GM21825 (cell line): Measurements from ENCODE around the gene DENND1C.

Experiments used
- ATAC-seq: cut with Tn5 transposase; IDR thresholded peaks from one replicate; pipeline ENCODE4 v1.9.1; 2021; ENCODE audit warnings: mild to moderate bottlenecking, moderate library complexity; ENCODE audit not compliant: unreplicated experiment

The DENND1C gene

DNA sequence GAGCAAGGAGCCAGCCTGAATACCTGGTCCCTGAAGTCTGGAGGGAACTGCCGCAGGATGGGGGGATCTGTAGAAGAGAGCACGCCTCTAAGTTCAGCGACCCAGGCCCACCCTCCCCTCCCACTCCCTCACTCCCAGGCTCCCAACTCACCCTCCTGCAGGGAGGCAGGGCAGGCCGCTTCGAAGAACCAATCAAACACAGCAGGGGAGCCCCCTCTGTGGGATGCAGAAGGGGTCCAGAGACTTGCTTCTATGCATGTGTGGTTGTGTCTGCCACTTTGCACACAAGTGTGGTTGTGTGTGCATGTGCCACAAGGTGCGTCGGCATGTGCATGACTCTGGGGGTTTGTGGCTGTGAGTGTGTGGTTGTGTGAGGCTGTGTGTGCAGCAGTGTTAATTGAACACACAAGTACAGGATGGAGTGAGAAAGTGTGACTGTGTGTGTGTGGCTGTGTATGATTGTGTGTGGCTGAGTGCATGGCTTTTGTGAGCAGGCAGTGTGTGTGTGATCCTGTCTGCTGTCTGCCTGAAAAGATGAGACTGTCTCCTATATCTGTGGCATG lies 1.7 kb downstream of the DENND1C start:
- ATAC-seq = no peak

DNA sequence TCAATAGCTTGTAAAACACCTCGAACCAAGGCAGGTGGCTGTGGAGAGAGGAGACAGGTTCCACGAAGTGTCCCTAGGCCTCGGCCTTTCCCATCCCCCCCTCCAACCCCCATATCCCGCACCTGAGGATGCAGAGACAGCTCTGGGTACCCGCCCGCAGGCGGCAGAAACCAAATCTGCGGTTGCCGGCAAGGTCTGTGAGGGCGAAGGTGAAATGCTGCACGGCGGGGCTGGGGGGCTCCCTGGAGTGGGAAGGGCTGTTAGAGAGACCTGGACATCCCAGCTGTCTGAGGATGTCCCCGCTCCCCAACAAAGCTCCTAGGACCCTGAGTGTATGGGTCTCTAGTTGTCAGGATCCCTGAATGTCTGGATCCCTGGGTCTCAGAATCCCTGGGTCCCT lies 2.8 kb downstream of the DENND1C start:
- no peak for ATAC-seq

DNA sequence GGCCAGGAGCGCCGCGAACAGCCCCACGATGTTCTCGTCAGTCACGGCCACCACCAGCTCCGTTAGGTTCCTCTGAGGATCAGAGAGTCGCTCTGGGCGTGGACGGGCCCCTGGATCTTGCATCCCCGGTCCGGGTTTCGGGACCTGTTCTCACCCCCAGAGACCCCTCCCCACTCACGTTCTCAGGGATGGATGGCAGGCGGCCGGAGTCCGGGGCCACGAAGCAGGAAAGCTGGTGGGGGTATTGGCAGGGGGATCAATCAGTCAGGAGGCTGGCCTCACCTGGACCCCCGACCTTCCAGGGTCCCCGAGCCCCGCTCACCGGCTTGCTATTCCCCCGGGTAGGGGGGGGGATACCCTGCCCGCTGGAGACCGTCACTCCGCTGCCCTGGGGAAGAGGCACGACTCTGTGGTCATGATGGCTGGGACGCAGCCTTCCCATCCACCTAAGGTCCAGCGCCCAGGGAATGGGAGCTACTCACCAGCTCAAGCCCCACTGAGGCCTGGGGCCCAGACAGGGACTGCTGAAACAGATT lies 4.6 kb downstream of the DENND1C start:
- no peak for ATAC-seq

DNA sequence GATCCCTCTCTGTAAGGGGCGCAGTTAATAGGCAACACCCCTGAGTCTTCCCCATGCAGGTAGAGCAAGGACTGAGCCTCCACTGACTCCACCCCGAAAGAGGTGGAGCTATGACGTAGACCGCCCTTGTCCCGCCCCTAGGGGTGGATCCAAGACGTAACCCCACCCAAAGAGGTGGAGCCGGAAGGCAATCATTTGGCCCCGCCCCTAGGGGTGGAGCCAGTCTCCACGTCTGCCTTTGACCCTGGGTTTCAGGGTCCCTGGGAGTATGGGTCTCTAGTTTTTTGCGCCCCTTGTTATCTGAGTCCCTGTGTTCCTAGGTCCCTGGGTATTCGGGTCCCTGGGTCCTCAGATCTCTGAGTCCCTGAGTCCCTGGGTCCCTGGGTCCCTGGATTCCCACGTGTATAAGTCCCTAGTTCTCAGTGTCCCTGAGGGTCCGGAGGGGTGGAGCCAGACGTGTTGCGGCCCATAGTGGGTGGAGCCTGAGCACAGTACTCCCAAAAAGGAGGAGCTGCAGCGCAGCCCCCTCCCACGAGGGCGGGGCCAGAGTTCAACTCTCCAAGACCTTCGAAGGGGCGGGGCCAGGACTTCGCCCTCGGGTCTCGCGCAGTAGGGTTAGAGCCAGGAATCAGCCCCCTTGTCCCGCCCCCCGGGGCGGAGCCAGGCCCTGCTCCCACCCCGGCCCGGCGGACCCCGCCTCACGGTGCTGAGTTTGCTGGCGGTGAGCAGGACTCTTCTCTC lies 5.3 kb downstream of the DENND1C start:
- ATAC-seq = no peak

DNA sequence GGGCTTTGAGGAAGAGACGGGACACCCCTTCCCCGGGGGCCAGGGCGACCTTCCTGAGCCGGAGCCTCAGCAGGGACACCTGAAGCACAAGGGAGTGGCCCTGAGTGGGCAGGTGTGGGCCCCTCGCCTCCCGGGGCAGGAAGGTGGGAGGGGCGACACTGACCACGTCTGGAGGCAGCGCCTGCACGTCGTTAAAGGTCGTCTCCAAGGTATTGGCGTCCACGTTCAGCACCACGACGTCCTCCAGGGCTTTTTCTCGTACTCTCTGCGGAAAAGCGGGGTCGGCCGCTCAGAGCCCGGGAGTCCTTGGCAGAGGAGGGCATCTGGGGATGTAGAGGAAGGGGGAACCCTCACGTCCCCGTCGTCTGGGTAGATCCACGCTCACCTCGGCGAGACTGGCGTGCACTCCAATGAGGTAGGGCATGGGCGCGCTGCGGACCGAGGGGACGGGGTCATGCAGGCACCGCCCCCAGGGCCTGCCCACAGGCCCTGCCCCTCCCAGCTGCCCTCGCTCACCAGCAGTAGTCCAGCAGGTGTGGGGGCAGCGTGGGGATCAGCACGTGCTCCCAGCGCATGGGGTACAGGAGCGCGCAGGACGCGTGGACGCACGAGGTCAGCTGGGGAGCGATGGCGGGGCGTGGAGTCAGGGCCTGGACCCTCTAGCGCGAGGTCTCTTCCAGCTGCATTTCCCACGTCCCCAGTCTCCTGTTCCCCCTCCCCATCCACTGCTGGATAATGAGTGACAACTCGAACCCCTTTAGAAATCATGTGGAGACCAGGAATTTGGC lies 6.1 kb downstream of the DENND1C start:
- ATAC-seq = no peak

DNA sequence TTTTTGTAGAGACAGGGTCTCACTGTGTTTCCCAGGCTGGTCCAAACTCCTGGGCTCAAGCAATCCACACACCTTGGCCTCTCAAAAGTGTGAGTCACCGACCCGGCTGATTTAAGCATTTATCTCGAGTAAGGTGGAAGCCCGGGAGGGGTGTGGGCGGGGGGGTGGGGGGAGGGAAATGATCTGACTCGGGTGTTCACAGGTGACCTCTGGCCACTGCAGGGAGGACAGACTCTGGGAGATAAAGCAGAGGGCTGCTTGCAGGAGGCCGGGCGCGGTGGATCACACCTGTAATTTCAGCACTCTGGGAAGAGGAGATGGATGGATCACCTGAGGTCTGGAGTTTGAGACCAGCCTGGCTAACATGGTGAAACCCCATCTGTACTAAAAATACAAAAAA lies 7.9 kb downstream of the DENND1C start:
- ATAC-seq = no peak

DNA sequence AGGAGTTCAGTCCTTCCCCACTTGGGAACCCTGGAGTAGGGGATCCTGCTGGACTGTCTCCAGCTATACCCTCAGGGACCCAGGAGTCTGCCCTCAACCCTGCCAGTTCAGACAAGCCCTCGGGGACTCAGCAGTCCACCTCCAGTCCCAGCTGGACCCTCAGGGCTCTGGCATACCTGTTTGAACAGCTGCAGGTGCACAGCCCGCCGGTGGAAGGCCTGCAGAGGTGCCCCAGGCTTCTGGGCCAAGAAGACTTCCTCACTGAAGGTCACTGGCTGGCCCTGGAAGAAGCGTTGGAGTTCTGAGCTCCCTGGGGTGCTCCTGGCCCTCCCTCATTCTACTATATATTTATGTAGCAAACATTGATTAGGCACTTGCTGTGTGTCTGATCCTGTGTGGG lies 8.9 kb downstream of the DENND1C start:
- no peak for ATAC-seq

DNA sequence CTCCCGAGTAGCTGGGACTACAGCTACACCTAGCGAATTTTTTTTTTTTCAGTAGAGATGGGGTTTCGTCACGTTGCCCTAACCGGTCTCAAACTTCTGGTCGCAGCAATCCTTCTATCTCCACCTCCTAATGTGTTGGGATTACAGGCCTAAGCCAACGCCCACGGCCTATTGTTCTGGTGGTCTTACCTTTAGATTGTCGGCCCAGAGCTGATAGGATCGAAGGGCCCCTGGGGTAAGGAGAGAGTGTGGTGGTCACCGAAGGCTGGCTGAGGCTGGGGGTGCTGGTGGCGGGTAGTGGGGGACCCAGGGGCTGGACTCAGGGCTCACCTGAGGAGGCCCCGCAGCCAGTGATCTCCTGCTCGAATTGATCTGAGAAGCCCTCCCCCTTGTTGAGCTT lies 10.5 kb downstream of the DENND1C start:
- ATAC-seq = no peak

DNA sequence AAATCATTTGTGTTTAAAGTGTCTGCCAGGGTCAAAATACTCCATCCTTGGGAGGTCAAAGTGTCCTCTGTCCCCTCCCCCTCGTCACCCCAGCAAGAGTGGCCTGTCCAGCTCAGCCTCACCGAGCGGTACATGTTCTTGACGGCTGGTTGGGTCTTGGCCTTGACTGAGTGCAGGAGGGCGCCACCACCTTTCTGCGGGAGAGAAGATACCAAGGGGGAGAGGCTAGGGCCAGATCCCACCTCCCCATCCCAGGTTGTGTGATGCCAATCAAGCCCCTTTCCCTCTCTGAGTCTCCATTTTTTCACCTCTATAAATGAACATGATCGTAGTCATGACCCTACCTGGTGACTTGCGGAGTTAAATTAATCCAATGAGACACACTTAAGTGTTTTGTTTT lies 11.4 kb downstream of the DENND1C start:
- no peak for ATAC-seq

DNA sequence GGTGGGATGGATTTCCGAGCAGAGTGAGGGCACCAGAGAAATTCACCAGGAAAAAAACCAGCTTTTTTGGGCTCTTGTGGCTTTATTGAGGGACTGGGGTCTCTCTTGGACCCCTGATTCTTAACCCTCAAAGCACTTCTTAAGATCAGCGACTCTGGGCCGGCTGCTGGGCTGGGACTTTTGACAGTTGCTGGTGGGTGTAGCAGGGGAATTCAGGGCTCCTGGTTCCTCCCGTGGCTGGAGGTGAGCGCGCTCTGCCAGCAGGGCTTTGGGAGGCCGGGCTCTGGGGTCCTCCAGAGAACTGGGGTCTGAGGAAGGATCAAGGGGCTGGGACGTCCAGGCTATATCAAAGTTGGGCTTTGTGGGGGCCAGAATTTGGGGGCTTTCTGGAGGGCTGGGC lies 14.2 kb downstream of the DENND1C start:
- no peak for ATAC-seq

DNA sequence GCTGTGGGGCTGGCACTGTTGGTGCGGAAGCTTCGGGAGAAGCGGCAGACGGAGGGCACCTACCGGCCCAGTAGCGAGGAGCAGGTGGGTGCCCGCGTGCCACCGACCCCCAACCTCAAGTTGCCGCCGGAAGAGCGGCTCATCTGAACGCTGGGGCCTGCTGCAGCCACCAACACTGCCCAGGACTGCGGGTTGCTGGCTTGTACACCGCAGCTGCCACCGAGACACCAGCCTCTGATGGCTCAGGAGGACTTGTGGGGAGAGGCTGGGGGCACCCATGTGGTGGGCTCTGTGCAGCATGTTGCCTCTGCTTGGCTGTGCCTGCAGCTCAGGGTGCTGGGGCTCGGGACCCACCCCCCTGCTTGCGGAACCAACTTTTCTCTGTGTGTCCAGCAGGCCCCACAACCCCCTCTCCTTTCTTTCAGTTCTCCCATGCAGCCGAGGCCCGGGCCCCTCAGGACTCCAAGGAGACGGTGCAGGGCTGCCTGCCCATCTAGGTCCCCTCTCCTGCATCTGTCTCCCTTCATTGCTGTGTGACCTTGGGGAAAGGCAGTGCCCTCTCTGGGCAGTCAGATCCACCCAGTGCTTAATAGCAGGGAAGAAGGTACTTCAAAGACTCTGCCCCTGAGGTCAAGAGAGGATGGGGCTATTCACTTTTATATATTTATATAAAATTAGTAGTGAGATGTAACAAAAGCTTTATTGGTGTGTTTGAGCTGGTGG lies 14.9 kb downstream of the DENND1C start:
- no peak for ATAC-seq

DNA sequence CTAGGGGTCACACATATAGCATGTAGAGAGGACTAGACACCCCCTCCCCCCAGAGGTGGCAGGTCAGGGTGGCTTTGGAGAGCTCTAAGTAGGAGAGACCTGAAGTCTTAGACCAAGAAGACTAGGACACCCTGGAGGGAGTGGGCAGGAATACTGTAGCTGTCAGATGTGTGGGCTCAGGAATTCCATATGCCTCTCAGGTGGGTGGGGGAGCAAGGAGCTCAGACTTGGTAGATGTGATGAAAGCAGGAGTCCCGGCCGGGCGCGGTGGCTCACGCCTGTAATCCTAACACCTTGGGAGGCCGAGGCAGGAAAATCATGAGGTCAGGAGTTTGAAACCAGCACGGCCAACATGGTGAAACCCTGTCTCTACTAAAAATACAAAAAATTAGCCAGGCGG lies 15.9 kb downstream of the DENND1C start:
- ATAC-seq = no peak

DNA sequence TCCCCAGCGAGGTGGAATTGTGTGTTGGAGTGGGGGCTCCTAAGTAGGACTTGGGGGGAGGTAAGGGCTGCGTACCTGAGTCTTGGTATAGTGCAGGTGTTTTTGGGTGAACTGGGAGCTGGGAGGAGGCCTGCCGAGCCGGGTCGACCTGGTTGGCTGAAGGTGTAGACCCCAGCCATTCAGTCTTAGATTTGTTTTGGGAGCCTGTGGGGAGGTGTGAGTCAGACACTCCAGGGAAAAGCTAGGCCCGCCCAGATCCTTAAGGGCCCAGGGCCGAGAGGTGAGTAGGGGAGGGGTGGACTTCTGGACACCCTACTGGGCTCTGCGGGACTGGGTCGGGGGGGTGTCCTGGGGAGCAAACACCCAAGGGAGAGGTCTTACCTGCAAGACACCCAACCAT lies 16.6 kb downstream of the DENND1C start:
- no peak for ATAC-seq

DNA sequence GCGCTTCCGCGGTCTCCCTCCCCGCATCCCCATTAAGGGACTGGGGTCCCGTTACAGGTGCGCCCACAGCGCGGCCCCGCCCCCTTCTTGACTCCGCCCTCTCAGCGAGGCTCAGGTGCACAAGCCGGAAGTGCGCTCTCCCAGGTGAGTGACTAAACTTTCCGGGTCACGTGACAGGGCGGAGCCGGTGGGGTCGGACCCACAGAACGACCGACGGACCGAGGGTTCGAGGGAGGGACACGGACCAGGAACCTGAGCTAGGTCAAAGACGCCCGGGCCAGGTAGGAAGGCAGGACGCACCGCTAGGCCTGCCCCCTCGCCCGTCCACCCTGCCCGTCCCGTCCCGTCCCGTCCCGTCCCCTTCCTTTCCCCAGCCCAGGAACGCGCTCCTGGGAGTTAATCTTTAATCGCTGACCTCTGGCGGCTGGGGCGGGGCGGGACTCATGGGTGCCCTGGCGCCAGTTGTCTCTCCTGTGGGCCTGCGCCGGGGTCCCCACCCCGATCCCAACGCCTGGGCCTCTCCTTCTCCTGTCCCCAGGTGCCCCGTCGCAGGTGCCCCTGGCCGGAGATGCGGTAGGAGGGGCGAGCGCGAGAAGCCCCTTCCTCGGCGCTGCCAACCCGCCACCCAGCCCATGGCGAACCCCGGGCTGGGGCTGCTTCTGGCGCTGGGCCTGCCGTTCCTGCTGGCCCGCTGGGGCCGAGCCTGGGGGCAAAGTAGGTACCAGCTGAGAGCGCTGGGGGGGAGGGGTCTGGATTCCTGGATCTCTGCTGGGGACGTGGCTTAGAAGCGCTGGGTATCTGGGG lies 17.3 kb downstream of the DENND1C start, which contains the start of gene CRB3:
CRB3 (plus strand) TSS at position 202 of the 804 bp plus-strand sequence; CDS start at position 633, 431 bp downstream.
- ATAC-seq = no peak

DNA sequence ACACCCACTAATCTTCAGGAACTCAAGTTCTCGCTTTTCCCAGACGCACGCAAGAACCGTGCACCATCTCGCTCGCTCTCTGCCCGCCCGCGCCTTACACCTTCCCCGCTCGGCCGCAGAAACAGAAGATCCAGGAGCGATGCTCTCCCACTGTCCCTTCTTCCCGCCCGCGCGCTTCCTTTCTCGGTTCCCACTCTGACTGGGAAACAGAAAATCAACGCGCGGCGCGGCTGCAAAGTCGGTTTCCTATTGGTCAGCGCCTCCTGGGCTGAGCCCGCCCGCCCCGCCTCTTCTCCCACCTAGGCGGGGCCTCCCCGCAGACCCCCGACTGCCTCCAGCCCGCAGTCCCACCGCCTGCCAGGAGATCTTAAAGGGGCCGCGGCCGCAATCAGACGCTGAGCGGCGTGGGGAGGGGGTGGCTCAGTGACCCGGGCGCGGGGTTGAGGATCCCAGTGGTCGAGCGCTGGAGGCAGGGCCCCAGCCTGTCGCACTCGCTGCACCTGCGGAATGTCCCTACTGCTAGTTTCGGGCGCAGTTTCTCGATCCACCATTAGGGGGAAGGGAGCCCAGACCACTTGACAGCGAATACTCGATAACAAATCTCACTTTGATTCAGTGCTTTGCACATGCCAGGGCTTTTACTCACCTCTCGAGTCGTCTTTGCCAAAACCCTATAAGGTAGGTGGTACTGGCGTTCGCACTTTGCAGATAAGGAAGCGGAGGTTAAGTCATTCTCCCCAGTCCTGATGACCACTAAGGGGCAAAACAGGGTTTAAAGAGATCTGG lies 21.3 kb downstream of the DENND1C start:
- peak; percentile 72 for ATAC-seq

DNA sequence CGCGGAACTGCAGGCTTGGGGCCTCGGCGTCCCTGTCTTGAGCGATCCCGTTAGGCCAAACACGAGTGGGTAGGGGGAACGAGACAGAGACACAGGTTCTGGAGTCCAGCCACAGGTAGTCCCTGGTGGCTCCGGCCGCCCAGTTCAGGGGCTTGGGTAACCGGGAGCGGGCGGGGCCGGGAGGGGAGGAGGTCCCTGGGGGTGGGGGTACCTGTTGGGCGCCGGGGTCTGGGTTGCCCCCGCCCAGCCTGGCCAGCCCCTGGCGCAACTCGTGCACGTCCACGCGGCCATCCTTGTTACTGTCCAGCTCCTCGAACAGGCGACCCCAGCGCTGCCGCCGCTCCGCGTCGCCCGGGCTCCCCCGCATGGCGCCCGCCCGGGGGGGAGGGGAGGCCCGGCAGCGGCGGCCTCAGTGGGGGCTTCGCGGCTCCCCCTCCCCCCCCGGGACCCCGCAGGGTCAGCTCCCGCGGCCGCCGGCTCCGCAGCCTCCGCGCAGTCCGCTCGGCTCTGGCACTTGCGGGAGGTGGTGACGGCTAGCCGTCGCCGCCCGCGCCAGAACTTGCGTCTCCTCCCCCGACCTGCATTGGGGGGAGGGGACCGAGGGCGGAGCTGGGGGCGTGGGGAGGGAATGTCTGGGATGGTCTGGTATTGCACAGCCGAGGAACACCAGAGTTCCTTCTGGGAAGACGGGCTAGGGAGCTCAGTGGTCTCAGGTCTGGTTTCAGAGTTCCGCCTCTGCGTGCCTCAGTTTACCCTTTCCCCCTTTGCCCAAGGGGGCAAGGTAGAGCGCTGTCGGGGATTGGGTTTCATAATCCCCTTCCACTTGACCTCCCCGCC lies 22.1 kb downstream of the DENND1C start, which contains the start of gene SLC25A23:
SLC25A23 (minus strand) TSS at position 531 of the 837 bp plus-strand sequence; CDS start at position 367, 164 bp downstream.
- ATAC-seq = peak; percentile 32

DNA sequence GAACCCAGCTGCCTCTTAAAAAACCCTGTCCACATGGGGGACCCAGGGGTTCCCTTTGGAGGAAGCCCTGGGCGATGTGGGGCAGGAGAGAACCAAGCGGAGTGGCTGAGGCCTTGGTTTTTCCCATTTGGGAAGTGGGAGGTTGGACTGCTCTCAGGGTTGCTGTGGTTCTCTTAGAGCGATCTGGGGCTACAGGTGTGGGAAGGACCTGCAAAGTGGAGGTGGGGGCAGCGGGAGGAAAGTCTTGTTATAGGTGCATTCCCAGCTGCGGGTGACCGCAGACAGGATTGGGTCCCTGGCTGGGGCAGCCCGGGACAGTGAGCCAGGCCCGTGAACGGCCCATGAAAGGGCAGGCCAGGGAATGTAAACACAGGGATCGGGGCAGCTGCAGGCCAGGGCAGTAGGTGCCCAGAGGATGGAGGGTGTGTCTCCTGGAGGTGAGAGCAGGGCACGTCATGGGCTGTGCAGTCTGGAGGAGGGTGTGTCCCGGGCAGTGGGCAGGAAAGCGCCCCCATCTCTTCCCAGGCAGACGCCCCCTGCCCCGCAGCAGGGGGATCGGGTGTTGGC lies 22.8 kb downstream of the DENND1C start:
- no peak for ATAC-seq
